Neural cell (in vitro differentiated cells): ENCODE data around the gene MRRF. TPM values are rescaled to one million over a fixed set of nuclear protein-coding genes. Genes with fewer than 3 reads are reported as not detected.

ENCODE experiments used
- H2AFZ ChIP-seq: fragments of 200-600, 300-800 bp; sonication (generic), shearing (Covaris generic); 2 replicates; pipeline ENCODE4 v1.6.0; 2014; ENCODE audit warnings: low read depth, mild to moderate bottlenecking, antibody characterized with exemption, low read length, moderate library complexity
- H3F3A ChIP-seq: fragments of 200-600 bp; shearing (Covaris generic); 2 replicates; pipeline ENCODE4 v1.6.1; 2016; ENCODE audit warnings: mild to moderate bottlenecking, moderate library complexity, mixed read lengths, antibody characterized with exemption, low read length; ENCODE audit not compliant: insufficient read depth, poor library complexity, severe bottlenecking
- H3K27ac ChIP-seq: fragments of 200-600, 300-800 bp; sonication (generic), shearing (Covaris generic); 2 replicates; pipeline ENCODE4 v1.5.1; 2014; ENCODE audit warnings: mild to moderate bottlenecking, low read length, moderate library complexity
- H3K27me3 ChIP-seq: fragments of 300-800, 200-600 bp; sonication (generic), shearing (Covaris generic); 2 replicates; pipeline ENCODE4 v1.6.0; 2014; ENCODE audit warnings: mild to moderate bottlenecking, low read depth, low read length, moderate library complexity; ENCODE audit not compliant: insufficient read depth
- H3K36me3 ChIP-seq: fragments of 300-800, 200-600 bp; sonication (generic), shearing (Covaris generic); 2 replicates; pipeline ENCODE4 v1.5.1; 2014; ENCODE audit warnings: mild to moderate bottlenecking, antibody characterized with exemption, low read length, moderate library complexity; ENCODE audit not compliant: insufficient read depth
- H3K4me2 ChIP-seq: fragments of 300-800, 200-600 bp; sonication (generic), shearing (Covaris generic); 2 replicates; pipeline ENCODE4 v1.6.0; 2014; ENCODE audit warnings: mild to moderate bottlenecking, low read length
- H3K4me3 ChIP-seq: fragments of 300-800, 200-600 bp; sonication (generic), shearing (Covaris generic); 2 replicates; pipeline ENCODE4 v1.5.1; 2014; ENCODE audit warnings: mild to moderate bottlenecking, low read length, moderate library complexity
- H3K79me2 ChIP-seq: fragments of 200-600 bp; shearing (Covaris generic); replicated peaks from 2 replicates; pipeline ENCODE4 v1.6.0; 2014; ENCODE audit warnings: mild to moderate bottlenecking, low read length, moderate library complexity; ENCODE audit not compliant: insufficient read depth
- H3K9ac ChIP-seq: fragments of 300-800, 200-600 bp; sonication (generic), shearing (Covaris generic); 2 replicates; pipeline ENCODE4 v1.6.1; 2016; ENCODE audit warnings: mild to moderate bottlenecking, low read length, mixed read lengths
- H3K9me2 ChIP-seq: fragments of 200-600 bp; shearing (Covaris generic); 2 replicates; pipeline ENCODE4 v1.6.1; 2016; ENCODE audit warnings: mild to moderate bottlenecking, low read length, mixed read lengths; ENCODE audit not compliant: insufficient read depth
- H3K9me3 ChIP-seq: fragments of 200-600, 300-800 bp; sonication (generic), shearing (Covaris generic); 2 replicates; pipeline ENCODE4 v1.6.1; 2016; ENCODE audit warnings: mild to moderate bottlenecking, mixed run types, low read length, moderate library complexity, mixed read lengths
- H4K20me1 ChIP-seq: fragments of 200-600 bp; shearing (Covaris generic); 2 replicates; pipeline ENCODE4 v1.6.1; 2016; ENCODE audit warnings: mild to moderate bottlenecking, mixed run types; ENCODE audit not compliant: insufficient read depth
- EP300 ChIP-seq: fragments of 450-650 bp; conservative IDR thresholded peaks from 2 replicates; pipeline ENCODE4 v1.6.1; 2014; ENCODE audit warnings: antibody characterized with exemption, mild to moderate bottlenecking, moderate library complexity; ENCODE audit not compliant: poor library complexity, severe bottlenecking
- EZH2 ChIP-seq: fragments of 200-600, 300-800 bp; shearing (Covaris generic), sonication (generic); IDR thresholded peaks from 2 replicates; pipeline ENCODE4 v1.6.1; 2014; ENCODE audit warnings: antibody characterized with exemption, low read length, borderline replicate concordance, mild to moderate bottlenecking; ENCODE audit not compliant: insufficient read depth, poor library complexity, severe bottlenecking
- MXI1 ChIP-seq: fragments of 450-650 bp; conservative IDR thresholded peaks from 2 replicates; pipeline ENCODE4 v1.6.1; 2014; ENCODE audit warnings: antibody characterized with exemption, mild to moderate bottlenecking; ENCODE audit not compliant: poor library complexity, severe bottlenecking
- POLR2AphosphoS5 ChIP-seq: IDR thresholded peaks from 2 replicates; pipeline ENCODE4 v1.6.1; 2012
- RAD21 ChIP-seq: fragments of 450-650 bp; conservative IDR thresholded peaks from 2 replicates; pipeline ENCODE4 v1.6.1; 2014; ENCODE audit warnings: antibody characterized with exemption, mild to moderate bottlenecking, moderate library complexity
- SMC3 ChIP-seq: fragments of 450-650 bp; conservative IDR thresholded peaks from 2 replicates; pipeline ENCODE4 v1.6.1; 2014; ENCODE audit warnings: antibody characterized with exemption, mild to moderate bottlenecking, moderate library complexity; ENCODE audit not compliant: poor library complexity
- TAF1 ChIP-seq: IDR thresholded peaks from 2 replicates; pipeline ENCODE4 v1.6.1; 2012; ENCODE audit warnings: low read depth
- polyA plus RNA-seq: library from polyadenylated mRNA; depleted of rRNA; stranded (reverse); fragments of >200 nt; gene quantifications from 2 replicates; pipeline ENCODE4 v1.2.3, GENCODE V29; 2014
- TF ChIP-seq, protein P1 (sequence below): IDR thresholded peaks from 2 replicates; pipeline ENCODE4 v1.6.1; 2012; ENCODE audit warnings: borderline replicate concordance
- TF ChIP-seq, protein P2 (sequence below): fragments of 450-650 bp; IDR thresholded peaks from 2 replicates; pipeline ENCODE4 v1.5.1; 2014; ENCODE audit warnings: antibody characterized with exemption, mild to moderate bottlenecking, moderate library complexity; ENCODE audit not compliant: poor library complexity, severe bottlenecking

The MRRF gene
- polyA plus RNA-seq, 1 donor from 2014 or later: 40.7 TPM

DNA sequence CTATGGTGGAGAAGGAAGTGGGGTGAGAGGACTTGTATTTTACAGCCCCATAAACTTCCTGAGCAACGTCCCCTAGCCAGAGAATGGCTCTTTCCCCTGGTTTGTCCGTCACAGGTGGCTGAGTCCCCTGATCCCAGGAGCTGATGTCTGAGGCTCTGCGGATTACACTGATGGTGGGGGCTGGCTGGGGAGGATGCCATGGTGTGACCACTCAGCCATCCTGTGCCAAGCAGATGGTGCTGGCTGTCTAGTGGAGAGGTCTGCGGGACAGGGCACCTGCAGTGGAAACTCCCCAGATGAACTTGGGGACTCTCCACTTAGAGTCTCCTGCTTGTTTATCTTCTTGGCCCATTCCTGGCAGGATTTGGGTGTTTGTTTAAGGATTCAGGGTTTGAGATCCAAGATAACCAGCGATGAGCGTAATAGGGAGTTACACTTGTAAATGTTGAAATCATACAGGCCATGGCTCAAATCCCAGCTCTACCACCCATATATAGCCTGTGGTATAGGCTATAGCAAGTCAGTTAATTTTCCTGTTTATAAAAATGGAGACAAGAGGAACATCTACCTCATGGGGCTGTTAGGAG is 101.5 kb downstream of the MRRF start:
- Histone ChIP-seq H3K79me2 (no peaks in the 10 kb centered on the region), H3K9me2 (no peaks in the 10 kb centered on the region), H4K20me1 (no peaks in the 10 kb centered on the region), H3F3A (no peaks in the 10 kb centered on the region), H3K27me3 (peaks cover 8% of the 10 kb centered on the region), H3K27ac (no peak overlapping the region), H3K4me2 (no peak overlapping the region), H3K4me3 (no peak overlapping the region), H3K9ac (no peak overlapping the region), H2AFZ (no peak overlapping the region), H3K36me3 (no peaks in the 10 kb centered on the region), H3K9me3 (no peaks in the 10 kb centered on the region)
- TF ChIP-seq TAF1 (no peak), EZH2 (no peak), SMC3 (no peak), EP300 (no peak), MXI1 (no peak)
- TF ChIP-seq, protein P1, sequence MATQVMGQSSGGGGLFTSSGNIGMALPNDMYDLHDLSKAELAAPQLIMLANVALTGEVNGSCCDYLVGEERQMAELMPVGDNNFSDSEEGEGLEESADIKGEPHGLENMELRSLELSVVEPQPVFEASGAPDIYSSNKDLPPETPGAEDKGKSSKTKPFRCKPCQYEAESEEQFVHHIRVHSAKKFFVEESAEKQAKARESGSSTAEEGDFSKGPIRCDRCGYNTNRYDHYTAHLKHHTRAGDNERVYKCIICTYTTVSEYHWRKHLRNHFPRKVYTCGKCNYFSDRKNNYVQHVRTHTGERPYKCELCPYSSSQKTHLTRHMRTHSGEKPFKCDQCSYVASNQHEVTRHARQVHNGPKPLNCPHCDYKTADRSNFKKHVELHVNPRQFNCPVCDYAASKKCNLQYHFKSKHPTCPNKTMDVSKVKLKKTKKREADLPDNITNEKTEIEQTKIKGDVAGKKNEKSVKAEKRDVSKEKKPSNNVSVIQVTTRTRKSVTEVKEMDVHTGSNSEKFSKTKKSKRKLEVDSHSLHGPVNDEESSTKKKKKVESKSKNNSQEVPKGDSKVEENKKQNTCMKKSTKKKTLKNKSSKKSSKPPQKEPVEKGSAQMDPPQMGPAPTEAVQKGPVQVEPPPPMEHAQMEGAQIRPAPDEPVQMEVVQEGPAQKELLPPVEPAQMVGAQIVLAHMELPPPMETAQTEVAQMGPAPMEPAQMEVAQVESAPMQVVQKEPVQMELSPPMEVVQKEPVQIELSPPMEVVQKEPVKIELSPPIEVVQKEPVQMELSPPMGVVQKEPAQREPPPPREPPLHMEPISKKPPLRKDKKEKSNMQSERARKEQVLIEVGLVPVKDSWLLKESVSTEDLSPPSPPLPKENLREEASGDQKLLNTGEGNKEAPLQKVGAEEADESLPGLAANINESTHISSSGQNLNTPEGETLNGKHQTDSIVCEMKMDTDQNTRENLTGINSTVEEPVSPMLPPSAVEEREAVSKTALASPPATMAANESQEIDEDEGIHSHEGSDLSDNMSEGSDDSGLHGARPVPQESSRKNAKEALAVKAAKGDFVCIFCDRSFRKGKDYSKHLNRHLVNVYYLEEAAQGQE: no peak

DNA sequence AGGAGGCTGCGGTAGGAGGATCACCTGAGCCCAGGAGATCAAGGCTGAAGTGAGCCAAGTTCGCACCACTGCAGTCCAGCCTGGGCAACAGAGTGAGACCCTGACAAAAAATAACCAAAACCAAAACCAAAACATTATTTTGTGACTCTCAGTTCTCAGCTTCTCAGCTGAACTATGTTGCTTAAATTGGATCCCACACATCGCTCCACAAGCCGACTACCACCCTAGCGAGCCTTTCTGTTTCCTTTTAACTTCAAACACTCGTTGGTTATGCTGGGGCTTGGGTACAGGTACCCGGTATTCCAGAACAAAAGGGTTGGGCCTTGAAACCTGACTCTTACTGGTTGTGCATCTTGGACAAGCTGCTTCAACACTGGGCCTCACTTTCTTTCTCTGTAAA is 102.4 kb downstream of the MRRF start:
- H3K4me2 ChIP-seq: no peak overlapping the region
- no peak overlapping the region for H3K4me3 ChIP-seq
- no peaks in the 10 kb centered on the region for H3F3A ChIP-seq
- H3K36me3 ChIP-seq: no peaks in the 10 kb centered on the region
- no peak overlapping the region for H2AFZ ChIP-seq
- TF ChIP-seq, protein P2, sequence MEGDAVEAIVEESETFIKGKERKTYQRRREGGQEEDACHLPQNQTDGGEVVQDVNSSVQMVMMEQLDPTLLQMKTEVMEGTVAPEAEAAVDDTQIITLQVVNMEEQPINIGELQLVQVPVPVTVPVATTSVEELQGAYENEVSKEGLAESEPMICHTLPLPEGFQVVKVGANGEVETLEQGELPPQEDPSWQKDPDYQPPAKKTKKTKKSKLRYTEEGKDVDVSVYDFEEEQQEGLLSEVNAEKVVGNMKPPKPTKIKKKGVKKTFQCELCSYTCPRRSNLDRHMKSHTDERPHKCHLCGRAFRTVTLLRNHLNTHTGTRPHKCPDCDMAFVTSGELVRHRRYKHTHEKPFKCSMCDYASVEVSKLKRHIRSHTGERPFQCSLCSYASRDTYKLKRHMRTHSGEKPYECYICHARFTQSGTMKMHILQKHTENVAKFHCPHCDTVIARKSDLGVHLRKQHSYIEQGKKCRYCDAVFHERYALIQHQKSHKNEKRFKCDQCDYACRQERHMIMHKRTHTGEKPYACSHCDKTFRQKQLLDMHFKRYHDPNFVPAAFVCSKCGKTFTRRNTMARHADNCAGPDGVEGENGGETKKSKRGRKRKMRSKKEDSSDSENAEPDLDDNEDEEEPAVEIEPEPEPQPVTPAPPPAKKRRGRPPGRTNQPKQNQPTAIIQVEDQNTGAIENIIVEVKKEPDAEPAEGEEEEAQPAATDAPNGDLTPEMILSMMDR: no peak
- TF ChIP-seq POLR2AphosphoS5: no peak
- TF ChIP-seq, protein P1: no peak
- no peak for TF ChIP-seq EZH2
- no peak for TF ChIP-seq RAD21
- no peak for TF ChIP-seq MXI1
- TF ChIP-seq TAF1: no peak
- TF ChIP-seq EP300: no peak
- no peak for TF ChIP-seq SMC3
- no peaks in the 10 kb centered on the region for H3K79me2 ChIP-seq
- no peaks in the 10 kb centered on the region for H3K9me2 ChIP-seq
- H3K27ac ChIP-seq: no peak overlapping the region
- H3K27me3 ChIP-seq: peaks cover 16% of the 10 kb centered on the region
- no peaks in the 10 kb centered on the region for H4K20me1 ChIP-seq
- no peak overlapping the region for H3K9ac ChIP-seq
- no peaks in the 10 kb centered on the region for H3K9me3 ChIP-seq
